Measurements from ENCODE around the gene GRAMD4.
"Not testable (repeated sequence)": the region's sequence is repeated elsewhere in the genome, so short reads cannot be mapped to it uniquely, and the experiment has no call there.

DNA sequence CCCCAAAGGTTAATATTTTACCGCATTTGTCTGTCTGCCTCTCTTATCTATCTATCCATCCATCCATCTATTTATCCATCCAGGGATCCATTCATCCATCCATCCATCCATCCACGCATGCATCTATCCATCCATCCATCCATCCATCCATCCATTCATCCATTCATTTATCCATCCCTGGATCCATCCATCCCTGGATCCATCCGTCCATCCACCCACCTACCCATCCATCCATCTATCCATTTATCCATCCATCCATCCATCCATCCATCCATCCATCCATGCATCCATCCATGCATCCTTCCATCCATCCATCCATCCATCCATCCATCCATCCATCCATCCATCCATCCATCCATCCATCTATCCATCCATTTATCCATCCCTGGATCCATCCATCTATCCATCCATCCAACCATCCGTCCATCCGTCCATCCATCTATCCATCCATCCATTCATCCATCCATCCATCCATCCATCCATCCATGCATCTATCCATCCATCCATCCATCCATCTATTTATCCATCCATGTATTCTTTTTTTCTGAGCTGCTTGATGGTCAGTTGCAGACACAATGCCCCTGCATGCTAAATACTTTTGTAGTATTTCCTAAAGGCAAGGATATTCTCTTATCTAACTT lies 22.8 kb downstream of the GRAMD4 start:
- TF ChIP-seq, protein P1, sequence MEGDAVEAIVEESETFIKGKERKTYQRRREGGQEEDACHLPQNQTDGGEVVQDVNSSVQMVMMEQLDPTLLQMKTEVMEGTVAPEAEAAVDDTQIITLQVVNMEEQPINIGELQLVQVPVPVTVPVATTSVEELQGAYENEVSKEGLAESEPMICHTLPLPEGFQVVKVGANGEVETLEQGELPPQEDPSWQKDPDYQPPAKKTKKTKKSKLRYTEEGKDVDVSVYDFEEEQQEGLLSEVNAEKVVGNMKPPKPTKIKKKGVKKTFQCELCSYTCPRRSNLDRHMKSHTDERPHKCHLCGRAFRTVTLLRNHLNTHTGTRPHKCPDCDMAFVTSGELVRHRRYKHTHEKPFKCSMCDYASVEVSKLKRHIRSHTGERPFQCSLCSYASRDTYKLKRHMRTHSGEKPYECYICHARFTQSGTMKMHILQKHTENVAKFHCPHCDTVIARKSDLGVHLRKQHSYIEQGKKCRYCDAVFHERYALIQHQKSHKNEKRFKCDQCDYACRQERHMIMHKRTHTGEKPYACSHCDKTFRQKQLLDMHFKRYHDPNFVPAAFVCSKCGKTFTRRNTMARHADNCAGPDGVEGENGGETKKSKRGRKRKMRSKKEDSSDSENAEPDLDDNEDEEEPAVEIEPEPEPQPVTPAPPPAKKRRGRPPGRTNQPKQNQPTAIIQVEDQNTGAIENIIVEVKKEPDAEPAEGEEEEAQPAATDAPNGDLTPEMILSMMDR (IDR thresholded peaks at IDR 0.05; ENCODE audit: low read depth, low read length, poor library complexity, severe bottlenecking): not testable (repeated sequence)
- not testable (repeated sequence) for TF ChIP-seq EZH2phosphoT487 (IDR thresholded peaks at IDR 0.05; ENCODE audit: borderline replicate concordance, low read length)
